Ecto neural progenitor cell (in vitro differentiated cells): ENCODE measurements around the gene ZMYND8.
"Not testable (repeated sequence)": the region's sequence is repeated elsewhere in the genome, so short reads cannot be mapped to it uniquely, and the experiment has no call there.

ENCODE experiments used
- DNase-seq: peaks from one replicate; pipeline ENCODE4 v3.0.0-alpha.2; 2018; ENCODE audit warnings: low spot score

The ZMYND8 gene

GRCh38 chr20:47370850-47371782, 14.6 kb upstream of the ZMYND8 start:
- no peak for DNase-seq

GRCh38 chr20:47370214-47370613, 13.7 kb upstream of the ZMYND8 start:
- DNase-seq: no peak

DNA sequence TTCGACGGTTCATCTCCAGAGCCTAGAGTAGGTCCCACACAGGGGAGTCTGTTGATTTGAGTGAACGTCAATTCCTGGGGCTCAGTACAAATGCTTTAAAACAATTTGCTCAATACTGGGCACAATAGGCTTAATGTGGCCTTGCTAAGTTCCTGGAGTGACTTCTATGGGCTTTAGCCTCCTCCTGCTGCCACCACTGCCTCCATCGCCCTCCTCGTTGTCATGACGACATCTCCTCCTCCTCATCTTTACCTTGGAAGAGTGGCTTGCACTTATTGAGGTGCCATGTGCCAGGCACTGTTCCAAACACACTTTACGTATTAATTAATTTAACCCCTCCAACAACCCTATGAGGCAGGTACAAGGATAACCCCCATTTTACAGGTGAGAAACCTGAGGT, 11.8 kb upstream of the ZMYND8 start:
- no peak for DNase-seq

- DNase-seq: not testable (repeated sequence)
Observed at GRCh38 chr20:47366301-47366700, 9.8 kb upstream of the ZMYND8 start.

DNA sequence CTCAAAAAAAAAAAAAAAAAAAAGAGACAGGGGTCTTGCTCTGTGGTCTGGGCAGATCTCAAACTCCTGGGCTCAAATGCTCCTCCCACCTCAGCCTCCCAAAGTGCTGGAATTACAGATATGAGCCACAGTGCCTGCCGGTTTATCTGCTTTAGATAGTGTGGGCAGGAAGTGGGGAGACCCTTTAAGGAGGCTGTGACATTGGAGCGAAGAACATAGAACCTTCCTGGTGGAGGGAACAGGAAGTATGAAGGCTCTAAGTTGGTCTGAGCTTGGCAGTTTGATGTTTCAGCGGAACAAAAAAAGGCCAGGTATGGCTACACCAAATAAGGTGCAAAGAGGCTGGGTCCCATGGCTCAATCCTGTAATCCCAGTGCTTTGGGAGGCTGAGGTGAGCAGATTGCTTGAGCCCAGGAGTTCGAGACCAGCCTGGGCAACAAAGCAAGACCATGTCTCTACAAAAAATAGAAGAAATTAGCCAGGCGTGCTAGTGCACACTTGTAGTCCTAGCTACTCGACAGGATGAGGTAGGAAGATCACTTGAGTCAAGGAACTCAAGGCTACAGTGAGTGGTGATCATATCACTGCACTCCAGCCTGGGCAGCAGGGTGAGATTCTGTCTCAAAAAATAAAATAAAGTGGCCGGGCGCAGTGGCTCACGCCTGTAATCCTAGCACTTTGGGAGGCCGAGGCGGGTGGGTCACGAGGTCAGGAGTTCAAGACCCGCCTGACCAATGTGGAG, 8.7 kb upstream of the ZMYND8 start:
- no peak for DNase-seq

- no peak for DNase-seq
Observed at GRCh38 chr20:47362361-47363219, 6.1 kb upstream of the ZMYND8 start.

GRCh38 chr20:47361057-47361915, 4.8 kb upstream of the ZMYND8 start:
- no peak for DNase-seq

- peak; percentile 83 for DNase-seq
Observed at GRCh38 chr20:47360297-47361056, 4.0 kb upstream of the ZMYND8 start.

- DNase-seq: no peak
Observed at GRCh38 chr20:47359530-47360296, 3.2 kb upstream of the ZMYND8 start.

DNA sequence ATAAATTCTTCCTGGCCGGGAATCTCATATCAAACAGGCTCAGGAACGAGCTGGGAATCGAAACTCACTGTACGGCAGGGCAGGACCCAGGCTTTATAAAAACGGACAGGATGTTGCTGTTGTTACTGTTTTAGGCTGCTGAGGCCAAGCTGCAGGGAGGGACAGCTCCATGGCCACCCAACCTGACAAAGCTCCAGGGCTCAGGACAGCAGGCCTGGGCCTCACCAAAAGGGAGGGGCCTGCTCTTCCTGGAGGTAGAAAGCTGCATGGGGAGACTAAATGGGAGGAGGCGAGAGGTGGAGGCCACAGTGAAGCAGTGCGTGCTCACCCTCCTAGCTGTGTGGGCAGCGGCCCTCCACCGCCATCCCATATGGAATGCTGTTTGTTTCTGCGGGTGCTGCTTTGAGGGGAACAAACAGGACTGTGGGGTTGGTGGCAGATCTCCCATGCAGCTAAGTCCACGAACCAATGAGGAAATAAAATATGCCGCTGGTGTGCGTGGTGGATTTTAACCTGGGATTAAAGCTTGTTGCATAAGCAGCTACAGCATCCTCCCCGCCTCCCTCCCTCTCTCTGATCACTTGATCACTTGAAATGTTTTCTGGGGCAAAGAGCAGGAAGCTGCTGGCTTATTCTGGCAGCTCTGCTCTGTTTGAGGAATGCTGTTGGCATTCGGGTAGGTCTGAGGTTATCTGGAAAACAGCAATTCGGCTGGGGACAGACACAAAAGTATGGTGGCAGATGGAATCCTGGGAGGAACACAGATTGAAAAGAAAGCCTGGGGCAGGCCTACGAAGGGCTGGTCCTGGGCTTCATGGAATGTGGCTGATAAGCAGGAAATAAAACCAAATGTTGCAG, 2.4 kb upstream of the ZMYND8 start:
- peak; percentile 83 for DNase-seq

DNA sequence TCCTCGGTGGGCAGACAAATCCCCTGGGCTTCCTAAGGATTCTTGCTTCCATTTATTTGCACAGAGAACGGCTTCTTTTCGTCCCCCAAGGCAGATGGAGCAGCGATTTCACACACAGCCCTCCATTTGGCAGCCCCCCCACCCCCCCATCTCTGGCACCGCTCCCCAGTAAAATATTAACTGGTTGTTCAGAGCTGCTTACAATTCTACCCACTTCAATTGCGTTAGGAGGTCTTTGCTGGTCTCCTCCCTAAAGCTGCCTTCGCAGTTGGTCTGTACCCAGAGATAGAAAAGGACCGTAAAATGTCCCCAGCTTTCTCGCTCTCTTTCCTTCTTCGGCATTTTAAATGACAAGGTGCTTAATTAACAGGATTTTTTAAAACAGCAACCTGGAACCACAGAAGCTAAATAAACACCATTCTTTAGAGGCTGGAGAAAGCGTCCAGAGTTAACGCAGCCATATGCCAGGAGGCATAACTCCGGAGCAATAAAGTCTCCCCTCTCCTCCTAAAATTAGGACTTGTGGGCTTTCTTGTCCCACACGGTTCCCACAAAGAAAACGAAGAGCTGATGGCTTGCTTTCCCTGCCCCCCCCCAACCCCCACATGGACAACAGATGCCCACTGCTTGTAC, 1.7 kb upstream of the ZMYND8 start:
- DNase-seq: no peak

DNA sequence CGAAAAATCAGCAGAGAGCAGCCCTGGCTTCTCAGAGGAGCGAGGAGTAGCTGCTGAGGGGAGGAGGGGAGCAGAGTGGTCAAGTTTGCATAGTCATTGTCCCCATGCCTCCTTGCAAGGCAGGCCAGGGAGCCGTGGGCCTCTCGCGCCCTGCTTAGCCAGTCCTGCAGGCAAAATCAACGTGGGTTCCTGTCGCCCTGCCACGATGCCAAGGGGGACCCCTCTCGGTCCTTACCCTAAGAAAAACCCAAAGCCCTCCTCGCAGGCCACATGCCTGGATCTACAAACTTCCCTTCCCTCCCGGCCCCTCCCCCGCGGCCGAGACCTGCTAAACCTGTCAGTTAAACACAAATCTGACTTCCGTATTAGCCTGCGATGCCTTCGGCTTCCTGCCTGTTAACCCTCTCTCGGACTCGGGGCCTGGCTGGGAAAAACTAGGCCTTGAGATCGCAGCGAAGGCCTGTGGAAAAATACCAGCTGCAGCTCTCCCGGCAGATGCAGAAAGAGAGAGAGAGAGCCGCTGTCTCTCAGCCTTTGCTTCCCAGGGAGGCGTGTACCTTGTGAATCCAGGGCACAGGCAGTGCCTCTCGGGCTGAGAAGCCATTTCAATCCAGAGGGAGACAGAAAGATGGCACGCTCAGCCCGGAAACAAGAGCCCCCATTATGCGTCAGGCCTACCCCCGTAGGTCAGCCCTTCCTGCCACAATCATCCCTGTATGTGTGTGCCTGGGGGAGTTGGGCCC, 968 bp upstream of the ZMYND8 start:
- DNase-seq: peak; percentile 83

DNA sequence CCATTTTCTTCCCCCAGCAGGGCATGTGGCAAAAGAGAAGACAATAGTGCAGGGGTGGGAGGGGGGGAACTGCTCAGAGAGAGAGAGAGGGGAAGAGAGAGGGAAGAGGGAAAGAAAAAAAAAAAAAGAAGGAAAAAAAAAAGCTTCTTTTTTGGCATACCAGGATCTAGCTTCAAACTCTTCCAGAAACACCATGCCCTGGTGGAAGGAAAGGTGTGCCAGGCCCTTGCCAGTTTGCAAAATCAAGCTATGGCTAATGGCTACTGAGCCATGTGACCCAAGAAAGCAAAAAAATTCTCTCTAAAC, 326 bp downstream of the ZMYND8 start:
- no peak for DNase-seq

- DNase-seq: no peak
Observed at GRCh38 chr20:47355489-47356219, 845 bp downstream of the ZMYND8 start.

- no peak for DNase-seq
Observed at GRCh38 chr20:47354714-47355488, 1.6 kb downstream of the ZMYND8 start.

DNA sequence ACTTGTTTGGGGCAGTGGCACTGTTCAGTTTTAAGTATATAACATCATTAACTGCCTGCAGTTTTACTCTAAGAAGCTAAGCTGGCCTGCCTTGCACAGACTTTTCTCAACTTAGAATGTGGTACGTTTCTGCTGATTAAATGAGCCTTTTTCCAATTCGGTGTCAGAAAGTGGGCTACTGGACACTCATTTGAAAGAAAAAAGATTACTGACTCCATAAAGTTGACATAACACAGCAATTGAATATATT, 2.1 kb downstream of the ZMYND8 start:
- DNase-seq: no peak
